GM18526 (cell line): Measurements from ENCODE around the gene HCN2.

Source experiments
- POLR2A ChIP-seq: IDR thresholded peaks from 3 replicates; pipeline ENCODE4 v1.6.1; 2011; ENCODE audit not compliant: insufficient read length; ENCODE audit errors: extremely low read depth

HCN2 gene

DNA sequence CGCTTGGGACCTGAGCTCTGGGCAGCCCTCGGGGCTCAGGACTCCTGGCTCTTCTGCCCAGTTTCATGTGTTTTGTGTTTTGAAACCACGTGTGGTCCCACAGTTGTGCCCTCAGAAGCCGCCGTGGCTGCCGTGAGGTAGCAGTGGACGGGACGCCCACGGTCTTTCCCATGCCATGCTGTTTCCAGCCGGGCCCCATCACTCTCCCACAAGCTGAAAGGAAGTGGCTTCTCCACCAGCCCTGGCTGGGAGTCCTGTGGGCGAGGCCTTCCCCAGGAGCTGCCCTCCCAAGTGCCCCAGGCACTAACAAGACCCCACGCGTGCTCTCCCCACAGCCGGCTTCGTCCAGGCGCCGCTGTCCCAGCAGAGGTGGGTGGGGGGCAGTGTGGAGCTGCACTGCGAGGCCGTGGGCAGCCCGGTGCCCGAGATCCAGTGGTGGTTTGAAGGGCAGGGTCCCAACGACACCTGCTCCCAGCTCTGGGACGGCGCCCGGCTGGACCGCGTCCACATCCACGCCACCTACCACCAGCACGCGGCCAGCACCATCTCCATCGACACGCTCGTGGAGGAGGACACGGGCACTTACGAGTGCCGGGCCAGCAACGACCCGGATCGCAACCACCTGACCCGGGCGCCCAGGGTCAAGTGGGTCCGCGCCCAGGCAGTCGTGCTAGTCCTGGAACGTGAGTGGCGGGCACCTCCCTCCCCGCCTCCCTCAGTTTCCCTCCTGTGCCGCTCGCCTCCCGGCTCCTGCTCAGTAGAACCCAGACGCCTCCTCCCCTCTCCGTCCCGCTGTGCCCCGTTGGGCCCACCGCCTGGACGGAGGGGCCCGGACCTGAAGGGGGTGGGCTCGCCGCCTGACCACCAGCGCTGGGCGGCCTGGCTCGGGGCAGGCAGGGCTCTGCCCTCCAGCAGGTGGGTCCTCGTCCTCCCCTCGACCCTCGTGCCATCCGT lies 12.0 kb upstream of the HCN2 start:
- no peak for TF ChIP-seq POLR2A

DNA sequence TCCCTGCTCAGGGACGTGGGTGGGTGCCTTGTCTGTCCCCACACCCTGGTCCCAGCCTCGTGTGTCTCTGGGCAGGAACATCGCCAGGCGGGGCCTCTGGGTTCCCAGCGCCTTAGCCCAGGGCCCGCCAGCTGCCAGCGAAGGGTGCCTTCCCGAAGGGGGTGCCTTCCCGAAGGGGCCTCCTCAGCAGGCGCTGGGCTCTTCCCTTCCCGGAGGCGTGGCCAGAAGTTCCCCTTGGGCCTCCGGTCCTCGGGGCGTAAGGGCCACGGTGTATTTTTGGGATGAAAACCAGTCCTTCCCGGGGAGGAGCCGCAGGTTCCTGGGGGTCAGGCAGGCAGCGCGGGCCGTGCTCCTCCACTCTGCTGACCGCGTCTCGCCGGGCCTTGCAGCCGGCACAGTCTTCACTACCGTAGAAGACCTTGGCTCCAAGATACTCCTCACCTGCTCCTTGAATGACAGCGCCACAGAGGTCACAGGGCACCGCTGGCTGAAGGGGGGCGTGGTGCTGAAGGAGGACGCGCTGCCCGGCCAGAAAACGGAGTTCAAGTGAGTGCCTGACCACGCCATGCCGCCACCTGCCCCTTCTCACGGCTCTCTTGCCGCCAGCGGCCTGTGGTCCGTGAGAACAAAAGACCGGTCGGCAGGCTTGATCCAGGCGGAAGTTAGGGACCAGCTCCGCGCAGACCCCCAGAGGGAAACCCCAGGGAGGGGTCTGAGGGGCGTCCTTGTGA lies 10.4 kb upstream of the HCN2 start:
- TF ChIP-seq POLR2A = no peak

DNA sequence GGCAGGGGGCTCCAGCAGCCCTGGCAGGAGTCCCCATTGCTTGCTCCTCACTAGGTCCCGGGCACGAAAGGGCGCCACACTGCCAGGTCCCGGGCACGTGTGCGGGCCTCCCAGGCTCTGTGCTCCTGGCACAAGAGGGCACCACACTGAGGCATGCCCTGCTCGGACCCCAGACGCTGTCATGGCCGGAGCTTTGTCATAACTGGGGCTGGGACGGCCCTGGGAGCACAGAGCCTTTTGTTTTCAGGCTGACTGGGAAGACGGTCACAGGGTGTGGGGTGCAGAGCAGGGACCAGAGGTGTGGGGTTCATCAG lies 9.9 kb upstream of the HCN2 start:
- no peak for TF ChIP-seq POLR2A

DNA sequence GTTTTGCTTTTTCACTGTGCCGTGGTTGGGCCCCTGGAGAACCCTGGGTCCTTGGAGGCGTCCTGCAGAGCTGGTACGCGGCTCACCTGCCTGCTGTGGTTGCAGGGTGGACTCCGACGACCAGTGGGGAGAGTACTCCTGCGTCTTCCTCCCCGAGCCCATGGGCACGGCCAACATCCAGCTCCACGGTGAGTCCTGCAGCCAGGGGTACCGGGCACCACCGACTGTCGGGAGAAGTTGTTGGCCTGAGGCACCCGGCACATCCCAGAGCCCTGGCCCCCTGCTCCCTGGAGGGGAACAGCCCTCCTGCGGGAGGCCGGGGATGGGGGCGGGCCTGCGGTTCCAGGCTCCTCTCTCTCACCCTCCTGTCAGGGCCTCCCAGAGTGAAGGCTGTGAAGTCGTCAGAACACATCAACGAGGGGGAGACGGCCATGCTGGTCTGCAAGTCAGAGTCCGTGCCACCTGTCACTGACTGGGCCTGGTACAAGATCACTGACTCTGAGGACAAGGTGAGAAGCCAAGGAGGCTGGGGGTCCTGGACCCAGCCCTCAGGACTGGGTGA lies 9.3 kb upstream of the HCN2 start:
- no peak for TF ChIP-seq POLR2A

DNA sequence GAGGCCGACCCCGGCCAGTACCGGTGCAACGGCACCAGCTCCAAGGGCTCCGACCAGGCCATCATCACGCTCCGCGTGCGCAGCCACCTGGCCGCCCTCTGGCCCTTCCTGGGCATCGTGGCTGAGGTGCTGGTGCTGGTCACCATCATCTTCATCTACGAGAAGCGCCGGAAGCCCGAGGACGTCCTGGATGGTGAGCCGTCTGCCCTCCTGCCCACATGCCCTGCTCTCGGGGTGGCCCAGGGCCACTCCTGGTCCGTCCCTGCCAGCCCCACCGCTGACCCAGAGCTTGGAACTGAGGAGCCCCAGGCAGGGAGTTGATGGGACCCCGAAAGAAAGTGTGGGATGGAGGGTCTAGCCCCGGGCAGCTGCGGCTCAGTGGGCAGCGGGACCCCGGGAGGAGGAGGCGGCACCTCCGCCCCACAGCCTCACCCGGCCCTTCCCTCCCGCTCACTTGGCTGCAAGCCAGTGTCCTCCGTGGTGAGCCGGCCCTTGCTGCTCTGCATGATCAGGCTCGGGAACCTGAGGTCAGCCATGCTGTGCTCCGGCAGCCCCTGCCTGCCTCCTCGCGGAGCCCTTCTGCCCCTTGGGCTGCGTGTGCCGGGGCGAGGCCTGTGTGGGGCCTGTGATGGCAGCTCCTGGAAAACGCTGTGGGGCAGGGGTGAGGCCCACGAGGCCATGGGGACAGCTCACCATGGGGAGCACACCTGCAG lies 8.1 kb upstream of the HCN2 start:
- TF ChIP-seq POLR2A = no peak

DNA sequence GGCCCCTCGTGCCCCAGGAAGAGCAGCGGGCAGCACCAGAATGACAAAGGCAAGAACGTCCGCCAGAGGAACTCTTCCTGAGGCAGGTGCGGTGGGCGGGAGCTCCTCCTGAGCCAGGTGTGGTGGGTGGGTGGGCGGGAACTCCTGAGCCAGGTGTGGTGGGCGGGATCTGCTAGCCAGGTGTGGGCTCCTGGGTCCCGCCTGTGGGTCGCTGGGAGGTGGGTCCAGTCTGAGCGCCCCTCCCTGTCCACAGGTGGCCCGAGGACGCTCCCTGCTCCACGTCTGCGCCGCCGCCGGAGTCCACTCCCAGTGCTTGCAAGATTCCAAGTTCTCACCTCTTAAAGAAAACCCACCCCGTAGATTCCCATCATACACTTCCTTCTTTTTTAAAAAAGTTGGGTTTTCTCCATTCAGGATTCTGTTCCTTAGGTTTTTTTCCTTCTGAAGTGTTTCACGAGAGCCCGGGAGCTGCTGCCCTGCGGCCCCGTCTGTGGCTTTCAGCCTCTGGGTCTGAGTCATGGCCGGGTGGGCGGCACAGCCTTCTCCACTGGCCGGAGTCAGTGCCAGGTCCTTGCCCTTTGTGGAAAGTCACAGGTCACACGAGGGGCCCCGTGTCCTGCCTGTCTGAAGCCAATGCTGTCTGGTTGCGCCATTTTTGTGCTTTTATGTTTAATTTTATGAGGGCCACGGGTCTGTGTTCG lies 7.0 kb upstream of the HCN2 start:
- no peak for TF ChIP-seq POLR2A

DNA sequence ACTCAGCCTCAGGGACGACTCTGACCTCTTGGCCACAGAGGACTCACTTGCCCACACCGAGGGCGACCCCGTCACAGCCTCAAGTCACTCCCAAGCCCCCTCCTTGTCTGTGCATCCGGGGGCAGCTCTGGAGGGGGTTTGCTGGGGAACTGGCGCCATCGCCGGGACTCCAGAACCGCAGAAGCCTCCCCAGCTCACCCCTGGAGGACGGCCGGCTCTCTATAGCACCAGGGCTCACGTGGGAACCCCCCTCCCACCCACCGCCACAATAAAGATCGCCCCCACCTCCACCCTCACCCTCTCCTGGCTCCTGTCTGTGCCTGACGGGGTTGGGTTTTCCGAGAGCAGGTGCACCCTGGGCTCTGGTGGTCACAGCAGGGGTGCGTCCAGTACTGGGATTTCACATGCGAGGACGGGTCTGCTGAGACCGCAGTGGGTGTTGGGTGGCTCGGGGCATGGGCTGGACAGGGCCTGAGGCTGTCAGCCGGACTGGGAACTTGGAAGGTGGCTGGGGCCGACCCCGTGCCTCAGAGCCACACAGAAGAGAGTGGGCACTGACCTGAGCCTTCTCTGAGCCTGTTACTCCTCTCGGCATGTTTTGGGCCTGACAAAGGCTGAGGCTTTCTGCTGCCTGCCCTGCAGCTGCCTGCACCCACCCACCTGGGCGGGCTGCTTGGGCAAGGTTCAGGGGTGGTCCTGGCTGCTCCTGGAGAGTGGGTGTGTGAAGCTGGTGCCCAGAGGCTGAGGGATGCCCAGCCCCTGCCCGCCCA lies 6.3 kb upstream of the HCN2 start:
- no peak for TF ChIP-seq POLR2A

DNA sequence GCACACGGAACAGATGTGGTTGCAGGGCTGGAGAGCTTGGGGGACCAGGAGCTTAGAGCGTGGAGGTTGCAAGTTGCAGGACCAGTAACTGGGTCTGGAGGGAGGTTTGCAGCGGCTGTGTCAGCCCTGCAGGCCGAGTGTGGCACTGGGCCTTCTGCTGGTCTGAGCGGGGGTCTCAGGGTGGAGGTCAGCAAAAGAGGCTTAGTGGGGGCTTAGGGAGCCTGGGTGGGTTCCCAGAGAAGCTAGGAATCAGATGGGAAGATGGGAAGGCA lies 5.8 kb upstream of the HCN2 start:
- TF ChIP-seq POLR2A = no peak

DNA sequence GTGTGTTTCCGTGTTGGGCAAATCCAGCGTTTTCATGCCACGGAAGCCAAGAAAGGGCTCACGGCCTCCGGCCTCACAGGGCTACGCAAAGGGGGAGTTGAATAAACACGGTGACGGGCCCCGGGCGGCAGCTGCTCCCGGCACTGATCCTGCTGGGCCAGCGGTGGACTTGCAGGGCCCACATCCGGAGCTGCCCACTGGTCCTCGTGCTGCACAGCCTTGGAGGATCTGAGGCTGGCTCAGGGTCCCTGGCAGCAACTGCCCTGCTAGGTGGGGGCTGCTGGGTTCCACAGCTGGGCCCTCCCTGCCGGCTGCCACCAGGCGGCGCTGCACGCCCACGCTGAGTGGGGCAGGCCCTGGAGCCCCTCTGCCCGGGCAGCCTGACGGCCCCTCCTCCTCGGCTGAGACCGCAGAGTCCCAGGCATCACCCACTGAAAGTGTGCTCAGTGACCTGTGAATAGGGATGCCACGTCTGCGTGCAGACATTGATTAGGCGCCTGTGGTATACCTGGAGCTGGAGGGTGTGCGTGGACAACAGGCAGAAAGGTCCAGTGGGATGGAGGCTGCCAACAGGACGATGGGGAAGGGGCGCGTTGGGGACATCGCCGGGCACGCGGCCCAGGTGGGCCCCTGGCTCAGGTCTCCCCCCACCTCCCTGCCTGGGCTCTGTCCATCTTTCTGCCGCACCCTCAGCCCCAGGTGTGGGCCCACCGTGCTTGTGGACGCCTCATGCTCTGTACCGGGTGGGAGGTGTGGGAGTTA lies 5.3 kb upstream of the HCN2 start:
- TF ChIP-seq POLR2A = no peak

DNA sequence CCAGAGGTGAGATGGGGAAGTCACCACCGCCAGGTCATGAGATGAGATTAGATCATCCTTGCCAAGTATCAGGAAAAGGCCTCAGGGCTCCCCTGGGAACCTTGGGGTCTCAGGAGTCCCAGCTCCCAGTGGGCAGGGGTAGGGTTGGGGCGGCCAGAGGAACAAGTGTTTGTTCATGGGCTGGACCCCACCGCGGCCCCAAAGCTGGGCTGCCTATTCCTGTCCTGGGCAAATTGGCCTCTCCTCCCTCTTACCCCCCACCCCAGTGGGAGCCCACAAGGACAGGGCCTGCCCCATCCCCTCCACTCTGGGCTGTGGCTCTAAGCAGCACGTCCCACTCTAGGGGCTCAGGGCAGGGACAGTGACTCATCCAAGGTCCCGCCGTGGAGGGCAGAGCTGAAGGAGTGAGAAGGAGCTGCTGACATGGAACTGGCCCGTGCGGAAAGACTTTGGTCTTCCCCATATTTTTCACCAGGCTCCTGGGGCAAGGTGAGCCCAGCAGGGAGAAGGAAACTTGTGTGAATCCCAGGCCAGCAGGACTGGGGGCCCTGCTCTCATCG lies 4.0 kb upstream of the HCN2 start:
- no peak for TF ChIP-seq POLR2A

DNA sequence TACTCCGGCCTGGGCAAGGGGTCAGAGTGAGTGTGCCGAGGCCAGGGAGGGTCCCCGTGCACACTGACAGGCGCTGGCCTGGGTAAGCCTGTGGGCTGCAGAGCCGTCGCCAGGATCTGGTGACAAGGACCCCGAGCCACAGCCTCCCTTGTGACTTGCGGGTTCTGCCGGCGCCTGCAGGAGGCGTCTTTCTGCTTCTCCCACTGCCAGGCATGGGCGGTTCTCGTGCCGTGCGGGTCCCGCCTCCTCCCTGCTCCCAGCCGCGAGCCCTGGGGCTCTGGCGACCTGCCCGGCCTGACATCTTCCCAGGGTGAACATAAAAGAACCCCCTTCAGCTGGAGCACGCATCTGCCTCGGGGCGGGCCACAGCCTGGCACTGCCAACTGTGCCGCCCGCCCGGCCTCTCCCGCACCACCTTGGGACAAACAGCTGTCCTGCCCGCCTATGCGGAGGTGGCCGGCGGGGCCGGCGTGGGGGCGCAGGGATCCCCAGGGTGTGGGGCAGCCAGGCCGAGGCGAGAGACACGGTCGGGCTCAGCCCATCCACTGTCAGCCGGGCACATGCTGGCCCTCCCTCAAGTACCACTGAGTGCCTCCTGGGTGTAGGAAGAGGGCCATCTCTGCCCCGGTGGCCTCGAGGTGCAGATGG lies 1.5 kb upstream of the HCN2 start:
- TF ChIP-seq POLR2A = no peak

DNA sequence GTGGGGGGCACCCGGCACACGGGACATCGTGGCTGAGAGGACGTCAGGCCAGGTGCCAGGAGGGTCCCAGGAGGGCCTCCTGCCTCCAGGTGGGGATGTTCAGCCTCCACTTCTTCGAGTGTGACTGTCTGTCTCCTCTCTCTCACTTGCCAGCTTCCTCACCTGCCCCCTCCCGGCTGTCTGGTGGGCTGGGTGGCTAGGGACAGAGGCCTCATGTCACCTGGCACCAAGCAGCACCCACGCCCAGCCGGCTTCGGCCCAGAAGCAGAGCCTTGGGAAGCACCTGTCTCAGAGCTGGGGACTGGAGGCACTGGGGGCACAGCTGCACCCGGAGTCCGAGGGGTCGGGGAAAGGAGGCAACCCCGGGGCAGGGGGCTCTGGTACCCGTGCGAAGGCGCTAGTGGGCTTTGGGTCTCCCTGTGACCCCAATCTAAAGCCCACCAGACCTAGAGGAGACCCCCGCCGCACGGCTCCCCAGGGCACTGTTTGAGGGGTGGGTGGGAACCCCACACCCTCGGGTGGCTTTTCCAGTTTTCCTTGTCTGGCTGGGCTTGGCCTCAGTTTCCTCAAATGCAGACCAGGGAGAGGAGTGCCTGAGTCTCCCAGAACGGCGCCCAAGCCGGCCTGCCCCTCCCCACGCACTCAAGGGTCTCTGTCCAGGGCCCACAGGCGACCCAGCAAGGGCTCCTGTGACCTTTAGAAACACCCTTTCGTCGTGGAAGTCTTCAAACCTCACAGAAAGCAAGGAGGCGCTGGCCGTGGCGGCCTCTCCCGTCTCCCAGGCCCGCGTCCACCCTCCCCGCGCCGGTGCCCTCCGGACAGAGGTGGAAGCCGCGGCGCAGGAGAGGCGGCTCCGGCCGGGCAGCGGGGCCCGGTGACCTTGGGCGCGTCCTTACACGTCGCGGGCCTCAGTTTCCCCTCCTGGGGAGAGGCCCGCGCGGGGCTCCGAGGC lies 664 bp upstream of the HCN2 start:
- TF ChIP-seq POLR2A = no peak

DNA sequence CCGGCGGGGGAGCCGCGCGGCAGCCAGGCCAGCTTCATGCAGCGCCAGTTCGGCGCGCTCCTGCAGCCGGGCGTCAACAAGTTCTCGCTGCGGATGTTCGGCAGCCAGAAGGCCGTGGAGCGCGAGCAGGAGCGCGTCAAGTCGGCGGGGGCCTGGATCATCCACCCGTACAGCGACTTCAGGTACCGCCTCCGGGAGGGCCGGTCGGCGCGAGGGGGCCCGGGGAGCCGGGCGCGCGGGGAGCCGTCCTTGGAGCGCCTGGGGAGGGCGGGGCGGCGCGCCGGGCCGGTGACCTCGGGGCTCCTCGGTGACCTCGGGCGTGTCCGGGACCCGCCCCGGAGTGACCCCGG lies 690 bp downstream of the HCN2 start:
- TF ChIP-seq POLR2A = no peak
